Measurements from ENCODE around the gene PPP2R2D.

DNA sequence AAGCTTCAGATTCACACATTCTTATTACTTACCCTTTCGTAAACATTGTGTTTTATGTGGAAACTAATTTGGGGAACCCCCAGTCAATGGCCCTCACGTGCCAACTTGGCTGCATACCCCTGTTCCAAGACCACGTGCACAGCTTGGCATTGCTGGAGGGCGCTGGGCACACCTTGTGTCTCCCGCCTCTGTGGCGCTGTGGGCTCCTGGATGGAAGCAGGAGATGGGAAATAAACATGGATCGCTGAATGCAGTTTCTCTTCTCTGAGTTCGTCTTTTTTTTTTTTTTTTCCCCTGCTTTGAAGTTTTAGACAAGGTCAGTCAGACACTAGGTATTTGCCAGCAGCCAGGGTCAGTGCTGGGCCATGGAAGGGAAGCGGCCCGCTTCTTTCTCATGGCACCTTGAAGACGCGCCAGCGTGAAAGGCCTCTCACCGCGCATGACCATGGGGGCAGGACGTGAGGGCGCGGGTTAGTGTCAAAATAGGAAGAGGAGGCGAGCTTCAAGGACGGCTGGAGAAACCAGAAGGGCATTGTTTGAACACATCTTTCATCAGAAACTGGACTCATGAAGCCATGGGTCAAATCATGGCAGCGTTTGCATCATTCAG is 53.7 kb downstream of the PPP2R2D start:
- TF ChIP-seq, protein P1, sequence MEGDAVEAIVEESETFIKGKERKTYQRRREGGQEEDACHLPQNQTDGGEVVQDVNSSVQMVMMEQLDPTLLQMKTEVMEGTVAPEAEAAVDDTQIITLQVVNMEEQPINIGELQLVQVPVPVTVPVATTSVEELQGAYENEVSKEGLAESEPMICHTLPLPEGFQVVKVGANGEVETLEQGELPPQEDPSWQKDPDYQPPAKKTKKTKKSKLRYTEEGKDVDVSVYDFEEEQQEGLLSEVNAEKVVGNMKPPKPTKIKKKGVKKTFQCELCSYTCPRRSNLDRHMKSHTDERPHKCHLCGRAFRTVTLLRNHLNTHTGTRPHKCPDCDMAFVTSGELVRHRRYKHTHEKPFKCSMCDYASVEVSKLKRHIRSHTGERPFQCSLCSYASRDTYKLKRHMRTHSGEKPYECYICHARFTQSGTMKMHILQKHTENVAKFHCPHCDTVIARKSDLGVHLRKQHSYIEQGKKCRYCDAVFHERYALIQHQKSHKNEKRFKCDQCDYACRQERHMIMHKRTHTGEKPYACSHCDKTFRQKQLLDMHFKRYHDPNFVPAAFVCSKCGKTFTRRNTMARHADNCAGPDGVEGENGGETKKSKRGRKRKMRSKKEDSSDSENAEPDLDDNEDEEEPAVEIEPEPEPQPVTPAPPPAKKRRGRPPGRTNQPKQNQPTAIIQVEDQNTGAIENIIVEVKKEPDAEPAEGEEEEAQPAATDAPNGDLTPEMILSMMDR (conservative IDR thresholded peaks at IDR 0.05): no peak
- TF ChIP-seq ZFX (IDR thresholded peaks at IDR 0.05): no peak

All from C4-2B (cell line).